Inflammatory macrophage (primary cell): Measurements from ENCODE around the gene SMAP2.
"Not testable (repeated sequence)": the region's sequence is repeated elsewhere in the genome, so short reads cannot be mapped to it uniquely, and the experiment has no call there.

Experiments used
- DNase-seq, 2 donors: peaks; one replicate each; pipeline ENCODE4 v3.0.0-alpha.2; 2020 to 2022
- total RNA-seq, 18 experiments: gene quantifications; one replicate each; lab custom pipeline; 2026; ENCODE audit warnings: mixed read lengths in 6 of 18, inconsistent platforms in 2 of 18; lab: John Stamatoyannopoulos, UW

Gene SMAP2
- 23.9 to 103 (median 50.3) reads per million in 18 experiments for total RNA-seq

- peak; percentile 96 to 97 for DNase-seq
These were observed at the start of gene SMAP2 for GRCh38 chr1:40373323-40374283. SMAP2 (plus strand) TSS chr1:40373727; CDS start chr1:40374121, 394 bp downstream.

GRCh38 chr1:40331403-40331802, 42.1 kb upstream of the SMAP2 start:
- not testable (repeated sequence) for DNase-seq

- DNase-seq, result no peak
These were observed 40.8 kb upstream of the SMAP2 start for GRCh38 chr1:40332695-40333094.

- no peak for DNase-seq
These were observed 36.1 kb upstream of the SMAP2 start for GRCh38 chr1:40337443-40337842.

- DNase-seq, result peak; percentile 83 to 84
These were observed 34.6 kb upstream of the SMAP2 start for GRCh38 chr1:40338745-40339419.

DNA sequence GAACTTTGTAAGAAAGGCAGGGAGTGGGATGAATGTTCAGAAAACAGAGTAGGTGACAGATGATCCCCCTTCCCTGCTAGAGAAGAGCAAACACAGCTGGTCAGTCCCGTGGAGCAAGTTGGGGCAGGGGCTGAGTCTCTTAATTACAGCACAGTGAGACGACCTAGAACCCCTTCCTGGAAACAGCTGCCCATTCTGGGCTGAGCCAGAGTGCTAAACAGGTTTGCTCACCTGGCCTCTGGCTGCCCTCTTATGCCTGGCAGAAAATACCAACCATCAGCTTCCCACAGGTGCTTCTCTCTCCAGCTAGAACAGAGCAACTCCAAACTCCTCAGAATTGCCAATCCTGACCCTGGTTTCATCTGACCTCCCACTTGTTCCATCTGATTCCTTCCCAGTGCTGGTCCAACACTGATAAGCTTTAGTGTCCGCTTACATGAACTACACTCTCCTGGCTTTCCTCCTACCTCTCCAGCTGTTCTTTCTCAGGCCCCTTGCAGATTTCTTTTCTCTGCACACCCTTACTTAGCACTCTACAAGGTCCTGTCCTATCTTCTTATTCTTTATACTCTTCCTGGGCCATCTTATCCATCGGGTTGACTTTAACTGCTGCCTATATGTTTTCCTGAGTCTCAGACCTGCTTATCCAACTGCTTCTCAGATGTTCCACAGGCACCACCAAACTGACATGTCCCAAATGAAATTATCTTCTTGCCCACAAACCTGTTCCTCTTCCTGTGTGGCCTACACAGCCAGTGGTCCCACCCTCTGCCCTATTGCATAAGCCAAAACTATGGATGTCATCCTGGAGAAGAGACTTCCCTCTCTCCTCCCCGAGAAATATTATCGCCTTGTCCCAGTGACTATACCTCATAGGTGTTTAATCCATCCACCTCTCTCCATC, 33.9 kb upstream of the SMAP2 start:
- DNase-seq, result peak; percentile 77 to 82

- DNase-seq, result peak; percentile 42 to 82
These were observed 31.8 kb upstream of the SMAP2 start for GRCh38 chr1:40341491-40342380.

GRCh38 chr1:40342381-40342717, 31.2 kb upstream of the SMAP2 start:
- not testable (repeated sequence) for DNase-seq

- DNase-seq, result peak; percentile 91 to 92
These were observed 28.9 kb upstream of the SMAP2 start for GRCh38 chr1:40344597-40344996.

DNA sequence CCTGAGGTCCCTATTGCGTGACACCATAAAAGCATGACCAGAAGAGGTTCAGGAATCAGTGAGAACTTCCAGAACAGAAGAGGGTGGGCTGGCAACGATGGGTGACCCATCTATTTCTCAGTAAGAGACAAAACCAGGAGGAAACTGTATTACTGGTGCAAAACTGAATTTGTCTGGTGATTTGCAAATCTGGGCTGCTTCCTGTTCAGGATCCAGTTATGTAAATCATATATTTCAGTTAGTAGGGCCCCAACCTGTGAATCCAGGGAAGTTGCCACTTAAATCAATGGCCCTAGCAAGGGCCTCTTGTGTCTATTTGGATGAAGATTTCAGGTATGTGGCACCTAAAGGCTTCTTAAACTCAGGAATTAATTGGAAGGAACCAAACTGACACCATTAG, 23.1 kb upstream of the SMAP2 start:
- peak in 1 of 2 donors; percentile 33 for DNase-seq

GRCh38 chr1:40351124-40351523, 22.4 kb upstream of the SMAP2 start:
- DNase-seq, result no peak

DNA sequence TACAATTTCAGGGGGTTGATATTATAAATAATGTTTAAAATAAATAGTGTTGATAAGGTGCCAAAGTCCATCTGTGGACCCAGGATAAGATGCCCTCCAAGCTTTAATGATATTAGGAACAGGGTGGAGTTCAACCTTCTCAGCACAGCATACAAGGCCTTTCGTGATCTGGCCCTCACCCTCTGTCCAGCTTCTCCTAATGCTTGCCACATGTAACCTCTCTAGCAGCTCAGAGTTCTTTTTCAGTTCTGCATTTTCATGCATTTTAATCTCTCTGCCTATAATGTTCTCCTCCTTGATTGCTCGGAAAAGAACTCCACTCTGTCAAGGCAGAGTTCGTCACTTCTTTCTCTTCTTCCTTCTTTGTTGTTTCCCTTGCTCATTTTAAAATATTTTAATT, 21.4 kb upstream of the SMAP2 start:
- DNase-seq, result peak; percentile 81 to 83

- peak; percentile 76 to 83 for DNase-seq
These were observed 20.4 kb upstream of the SMAP2 start for GRCh38 chr1:40353082-40353481.

- no peak for DNase-seq
These were observed 15.9 kb upstream of the SMAP2 start for GRCh38 chr1:40357625-40358024.

DNA sequence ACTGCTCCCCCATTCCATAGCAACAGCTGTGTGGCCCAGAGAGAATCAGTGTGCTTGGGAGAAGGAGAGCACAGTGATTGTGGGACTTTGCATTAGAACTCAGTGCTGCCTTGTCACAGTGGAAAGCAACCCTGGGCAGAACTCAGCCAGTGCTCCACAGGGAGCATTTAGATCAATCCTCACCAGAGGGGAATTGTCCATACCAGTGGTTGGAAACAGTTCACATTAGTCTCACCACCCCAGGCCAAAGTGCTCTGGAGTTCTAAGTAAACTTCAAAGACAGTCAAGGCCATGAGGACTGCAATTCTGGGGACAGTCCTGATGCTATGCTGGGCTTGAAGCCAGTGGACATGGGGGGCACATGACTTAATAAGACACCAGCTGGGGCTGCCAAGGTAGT, 12.9 kb upstream of the SMAP2 start:
- DNase-seq, result no peak

DNA sequence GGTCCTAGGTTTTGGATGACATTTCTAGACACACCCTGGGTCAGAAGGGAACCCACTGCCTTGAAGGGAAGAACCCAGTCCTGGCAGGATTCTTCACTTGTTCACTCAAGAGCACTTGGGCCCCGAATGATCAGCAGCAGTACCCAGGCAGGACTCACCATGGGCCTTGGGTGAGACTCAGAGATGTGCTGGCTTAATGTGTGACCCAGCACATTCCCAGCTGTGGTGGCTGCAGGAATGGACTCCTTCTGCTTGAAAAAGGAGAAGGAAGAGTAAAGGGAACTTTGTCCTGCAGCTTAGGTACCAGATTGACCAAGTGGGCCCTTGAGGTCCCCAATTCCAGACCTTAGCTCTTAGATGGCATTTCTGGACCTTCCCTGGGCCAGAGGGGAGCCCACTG, 12.3 kb upstream of the SMAP2 start:
- peak in 1 of 2 donors; percentile 23 for DNase-seq

GRCh38 chr1:40361637-40362036, 11.9 kb upstream of the SMAP2 start:
- DNase-seq, result no peak

DNA sequence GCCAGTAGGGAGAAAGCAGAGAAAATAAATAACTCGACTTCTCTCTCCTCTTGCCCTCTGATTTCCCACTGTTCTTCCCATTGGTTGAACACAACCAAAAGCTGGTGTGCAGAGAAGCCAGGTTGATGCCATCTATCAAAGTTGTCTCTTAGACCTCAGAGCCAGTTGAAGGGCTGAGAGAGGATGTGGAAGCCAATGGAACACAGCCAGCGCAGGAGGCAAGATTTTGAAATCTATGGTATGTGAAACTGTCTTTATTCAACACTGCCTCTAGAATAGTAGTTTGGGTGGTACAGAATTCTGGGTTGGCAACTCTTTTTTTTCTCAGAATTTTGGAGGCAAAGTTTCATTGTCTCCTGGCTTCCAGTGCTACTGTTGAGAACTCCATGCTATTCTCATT, 11.3 kb upstream of the SMAP2 start:
- no peak for DNase-seq

- no peak for DNase-seq
These were observed 10.8 kb upstream of the SMAP2 start for GRCh38 chr1:40362699-40363098.

DNA sequence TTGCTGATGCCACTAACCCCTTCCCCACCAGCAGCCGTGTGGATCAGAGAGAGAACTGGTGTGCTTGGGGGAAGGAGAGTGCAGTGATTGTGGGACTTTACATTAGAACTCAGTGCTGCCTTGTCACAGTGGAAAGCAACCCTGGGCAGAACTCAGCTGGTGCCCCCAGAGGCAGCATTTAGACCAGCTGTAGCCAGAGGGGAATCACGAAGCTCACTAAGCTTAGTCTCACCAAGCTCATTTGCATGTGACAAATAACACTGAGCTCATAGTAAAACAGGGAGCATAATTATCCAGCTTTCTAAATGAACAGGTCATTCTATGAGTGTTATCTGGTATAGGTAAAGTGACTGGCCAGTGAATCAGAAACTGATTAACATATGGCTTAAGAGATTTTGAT, 9.8 kb upstream of the SMAP2 start:
- no peak for DNase-seq

DNA sequence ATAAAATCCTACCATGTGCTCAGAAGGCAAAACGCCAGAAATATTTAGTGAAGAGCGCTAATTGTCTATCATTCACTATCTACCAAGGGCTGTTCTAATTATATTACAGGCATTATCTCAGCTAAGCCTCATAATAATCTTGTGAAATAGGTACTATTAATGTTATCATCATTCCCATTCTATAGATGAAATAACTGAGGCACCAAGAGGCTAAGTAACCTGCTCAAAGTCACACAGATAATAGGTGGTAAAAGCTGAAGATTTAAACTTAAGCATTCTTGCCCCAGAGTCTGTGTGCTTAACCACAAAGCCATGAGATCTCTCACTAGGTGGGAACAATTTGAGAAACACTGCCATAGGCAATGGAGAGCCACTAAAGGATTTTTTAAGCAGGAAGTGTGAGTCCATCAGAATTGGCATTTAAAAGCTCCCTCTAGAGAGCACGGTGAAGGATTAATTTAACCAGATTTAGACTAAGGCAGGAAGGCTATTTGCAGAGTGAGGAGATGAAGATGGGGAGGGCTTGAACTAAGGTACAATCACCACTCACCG, 1.7 kb upstream of the SMAP2 start:
- no peak for DNase-seq
